K562 (cell line): ENCODE results near the gene PCSK6. TPM values are rescaled to one million over a fixed set of nuclear protein-coding genes. Genes with fewer than 3 reads are reported as not detected.

ENCODE experiments used
- AFF4 ChIP-seq: sonication (generic); formaldehyde crosslinking; IDR thresholded peaks from 2 replicates; pipeline ENCODE4 v1.8.0; 2023; ENCODE audit warnings: mild to moderate bottlenecking, missing genetic modification reagents
- HSF4 ChIP-seq: fragments of 250-450 bp; sonication (Bioruptor Pico); IDR thresholded peaks from 2 replicates; pipeline ENCODE4 v2.1.2; 2022; ENCODE audit warnings: mild to moderate bottlenecking, moderate library complexity, borderline replicate concordance
- RAD21 ChIP-seq, 2 experiments: fragments of 250-450 bp in 1 of 2; fragments of 450-650 bp in 1 of 2; sonication (Bioruptor Pico) in 1 of 2; formaldehyde crosslinking in 1 of 2; IDR thresholded peaks in 1 of 2; conservative IDR thresholded peaks in 1 of 2; 2 replicates each; pipeline versions ENCODE4 v1.4.0 to v1.8.0; 2020 to 2022; ENCODE audit warnings: mild to moderate bottlenecking in 2 of 2, moderate library complexity in 1 of 2
- ZC3H11A ChIP-seq: IDR thresholded peaks from 2 replicates; pipeline ENCODE4 v1.6.1; 2012; ENCODE audit warnings: low read depth, low read length, improper control_type of control experiment
- polyA plus RNA-seq, 8 experiments: library from polyadenylated mRNA; depleted of rRNA in 4 of 8; stranded (reverse) in 5 of 8; unstranded in 3 of 8; fragments of >200 nt; fragmentation: Nextera tagmentation in 2 of 8; fragmentation: Illumina TruSeq in 1 of 8; extraction: Ambion mirVana in 2 of 8; extraction: Trizol in 1 of 8; gene quantifications; 2 replicates each; pipeline versions ENCODE4 v1.2.1 to v1.2.3, GENCODE V29; 2011 to 2014; ENCODE audit warnings: inconsistent platforms in 1 of 8, missing spikeins in 1 of 8
- total RNA-seq, 7 experiments: library from RNA; depleted of rRNA in 6 of 7; stranded (reverse); fragments of >200 nt in 6 of 7; fragmentation: Illumina TruSeq in 2 of 7; extraction: Trizol in 2 of 7; gene quantifications; 2 replicates each; pipeline versions ENCODE4 v1.2.1 to v1.2.3, GENCODE V29; 2011 to 2021; ENCODE audit warnings: low replicate concordance in 1 of 7
- TF ChIP-seq, protein P1 (sequence below): fragments of 450-650 bp; IDR thresholded peaks from 2 replicates; pipeline ENCODE4 v1.6.1; 2017; ENCODE audit warnings: mild to moderate bottlenecking, moderate library complexity
- TF ChIP-seq, protein P2 (sequence below), 2 experiments: IDR thresholded peaks in 1 of 2; conservative IDR thresholded peaks in 1 of 2; 2 replicates each; pipeline ENCODE4 v1.6.1; 2016; ENCODE audit warnings: low read depth in 2 of 2, mild to moderate bottlenecking in 1 of 2, missing compliant biosample characterization in 1 of 2, missing genetic modification characterization in 1 of 2, moderate library complexity in 1 of 2

The PCSK6 gene
- total and polyA plus RNA-seq, 9 of the 15 experiments (the other 6 are each of a cell fraction or from before 2014, with no cell fraction given): 2.2 to 32.6 (median 14.5) TPM

GRCh38 chr15:101295607-101296161 is 193.8 kb downstream of the PCSK6 start (continued):
- TF ChIP-seq RAD21 (CRISPR knock-in tag; conservative IDR thresholded peaks at IDR 0.05 in 1 of 2, IDR thresholded peaks at IDR 0.05 in 1 of 2) (no peak), ZC3H11A (no peak), HSF4 (CRISPR knock-in tag) (no peak), AFF4 (0 out of 2 replicates have a peak, but pooled peaks have one; percentile 8)
- TF ChIP-seq, protein P1, sequence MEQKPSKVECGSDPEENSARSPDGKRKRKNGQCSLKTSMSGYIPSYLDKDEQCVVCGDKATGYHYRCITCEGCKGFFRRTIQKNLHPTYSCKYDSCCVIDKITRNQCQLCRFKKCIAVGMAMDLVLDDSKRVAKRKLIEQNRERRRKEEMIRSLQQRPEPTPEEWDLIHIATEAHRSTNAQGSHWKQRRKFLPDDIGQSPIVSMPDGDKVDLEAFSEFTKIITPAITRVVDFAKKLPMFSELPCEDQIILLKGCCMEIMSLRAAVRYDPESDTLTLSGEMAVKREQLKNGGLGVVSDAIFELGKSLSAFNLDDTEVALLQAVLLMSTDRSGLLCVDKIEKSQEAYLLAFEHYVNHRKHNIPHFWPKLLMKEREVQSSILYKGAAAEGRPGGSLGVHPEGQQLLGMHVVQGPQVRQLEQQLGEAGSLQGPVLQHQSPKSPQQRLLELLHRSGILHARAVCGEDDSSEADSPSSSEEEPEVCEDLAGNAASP: no peak
- TF ChIP-seq, protein P2, sequence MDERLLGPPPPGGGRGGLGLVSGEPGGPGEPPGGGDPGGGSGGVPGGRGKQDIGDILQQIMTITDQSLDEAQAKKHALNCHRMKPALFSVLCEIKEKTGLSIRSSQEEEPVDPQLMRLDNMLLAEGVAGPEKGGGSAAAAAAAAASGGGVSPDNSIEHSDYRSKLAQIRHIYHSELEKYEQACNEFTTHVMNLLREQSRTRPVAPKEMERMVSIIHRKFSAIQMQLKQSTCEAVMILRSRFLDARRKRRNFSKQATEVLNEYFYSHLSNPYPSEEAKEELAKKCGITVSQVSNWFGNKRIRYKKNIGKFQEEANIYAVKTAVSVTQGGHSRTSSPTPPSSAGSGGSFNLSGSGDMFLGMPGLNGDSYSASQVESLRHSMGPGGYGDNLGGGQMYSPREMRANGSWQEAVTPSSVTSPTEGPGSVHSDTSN (CRISPR knock-in tag; IDR thresholded peaks at IDR 0.05; ENCODE audit: low read depth): no peak
- TF ChIP-seq, protein P2 (tag; conservative IDR thresholded peaks at IDR 0.05; ENCODE audit: low read depth): peak; percentile 72
